HG03103 (cell line): ENCODE measurements around the gene ATF4.
"Not testable (repeated sequence)": the region's sequence is repeated elsewhere in the genome, so short reads cannot be mapped to it uniquely, and the experiment has no call there.

ENCODE experiments used
- ATAC-seq: cut with Tn5 transposase; IDR thresholded peaks from one replicate; pipeline ENCODE4 v1.9.1; 2021; ENCODE audit warnings: low read depth; ENCODE audit not compliant: unreplicated experiment

Gene ATF4

DNA sequence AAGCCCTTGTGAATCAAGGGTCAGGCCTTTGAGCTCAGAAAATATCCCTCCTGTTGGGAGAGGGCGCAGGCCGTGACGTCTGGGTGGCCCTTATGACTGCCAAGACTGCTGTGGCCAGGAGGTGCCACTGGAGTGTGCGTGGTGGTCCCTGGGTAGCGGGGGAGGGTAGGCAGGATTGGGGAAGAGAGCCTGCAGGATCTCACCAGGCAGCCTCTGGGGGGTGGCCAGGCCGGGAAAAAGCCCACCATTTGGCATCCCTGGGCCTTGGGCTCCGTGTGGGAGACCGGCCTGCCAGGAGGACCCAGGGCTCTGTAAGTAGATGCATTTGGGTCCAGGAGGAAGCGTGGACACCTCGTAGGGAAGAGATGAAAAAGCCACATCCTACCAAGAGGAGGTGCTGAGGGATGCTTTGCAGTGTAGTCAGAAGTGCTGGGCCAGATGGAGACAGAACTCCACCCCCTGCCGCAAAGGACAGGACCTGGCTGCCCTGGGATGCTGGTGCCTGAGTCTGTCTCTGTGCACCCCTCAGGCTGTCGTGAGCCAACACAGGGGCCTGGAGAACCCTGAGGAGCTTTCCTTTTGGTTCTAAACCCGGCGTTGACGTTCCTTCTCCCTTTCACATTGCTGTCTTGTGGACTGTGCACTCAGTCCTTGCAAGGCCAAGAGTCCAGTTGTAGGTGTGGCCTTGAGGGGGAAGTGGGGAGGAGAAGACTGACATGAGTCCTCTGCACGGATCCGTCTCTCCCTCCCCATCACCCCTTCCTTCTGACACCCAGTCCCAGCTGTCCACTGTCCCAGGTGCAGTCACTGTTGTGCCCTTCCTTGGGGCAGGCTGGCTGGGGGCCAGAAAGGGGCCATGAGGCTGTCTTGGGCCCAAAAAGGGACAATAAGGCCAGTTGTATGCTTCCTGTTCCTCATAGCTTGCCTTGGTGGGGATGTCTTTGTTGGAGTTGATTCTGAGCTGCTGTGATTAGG, 31.0 kb upstream of the ATF4 start:
- no peak for ATAC-seq

DNA sequence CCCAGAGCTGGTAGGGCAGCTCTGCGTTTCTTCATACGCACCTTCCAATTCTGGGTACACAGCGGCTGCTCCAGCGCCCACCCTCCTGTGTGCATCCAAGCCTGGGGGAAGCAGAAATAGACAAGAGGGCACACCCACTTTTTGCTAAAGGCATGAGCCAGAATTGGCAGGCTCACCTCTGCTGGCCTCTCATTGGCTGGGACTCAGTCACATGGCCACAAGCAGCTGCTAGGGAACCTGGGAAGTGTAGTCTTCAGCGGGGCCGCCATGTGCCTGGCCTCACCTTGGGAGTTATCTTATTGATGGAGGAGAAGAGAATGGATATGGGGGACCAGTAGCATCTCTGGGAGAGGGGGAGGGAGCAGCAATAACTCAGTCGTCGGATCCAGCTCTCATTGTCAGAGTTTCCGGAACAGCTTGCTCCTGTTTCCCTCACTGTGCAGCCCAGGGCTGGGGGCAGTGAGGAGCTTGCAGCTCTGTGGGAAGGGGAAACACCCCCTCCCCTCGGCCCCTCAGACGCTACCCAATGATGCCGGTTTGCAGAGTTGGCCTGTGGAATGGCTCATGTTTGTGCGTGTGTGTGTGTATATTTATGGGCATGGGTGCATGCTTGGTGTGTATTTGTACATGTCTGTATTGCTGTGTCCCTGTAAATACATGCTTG, 30.1 kb upstream of the ATF4 start:
- ATAC-seq = peak; percentile 85

DNA sequence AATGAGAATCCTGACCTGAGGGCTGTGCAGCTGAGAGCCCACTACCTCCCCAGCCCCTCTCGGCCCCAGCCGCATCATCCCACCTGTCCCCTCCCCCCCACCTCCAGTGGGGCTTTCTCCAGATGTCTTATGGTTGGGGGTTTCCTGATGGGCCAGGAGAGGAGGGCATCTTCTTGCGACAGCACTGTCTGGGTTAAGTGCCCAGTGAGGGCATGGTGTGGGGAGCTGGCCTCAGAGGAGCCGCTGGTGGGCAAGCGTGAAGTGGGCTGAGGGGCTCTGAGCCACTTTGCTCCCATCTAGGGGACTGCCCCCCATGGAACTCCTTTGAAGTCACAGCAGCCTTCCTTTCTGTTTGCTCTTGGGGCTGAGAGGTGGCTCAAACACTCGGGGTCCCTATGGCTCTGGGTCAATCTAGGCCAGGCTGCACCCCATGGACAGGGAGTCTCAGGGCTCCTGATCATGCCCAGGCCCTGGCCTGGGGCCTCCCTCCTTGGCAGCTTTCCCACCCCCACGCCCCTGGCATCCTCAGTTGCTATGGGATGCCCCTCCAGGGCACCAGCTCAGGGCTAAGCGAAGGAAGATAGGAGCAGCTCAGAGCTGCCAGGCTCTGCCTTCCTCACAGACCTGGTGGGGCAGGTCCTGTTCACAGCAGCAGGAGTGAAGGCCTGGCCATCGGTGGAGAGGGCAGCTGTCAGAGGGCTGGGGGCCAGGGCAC, 29.2 kb upstream of the ATF4 start:
- ATAC-seq = no peak

DNA sequence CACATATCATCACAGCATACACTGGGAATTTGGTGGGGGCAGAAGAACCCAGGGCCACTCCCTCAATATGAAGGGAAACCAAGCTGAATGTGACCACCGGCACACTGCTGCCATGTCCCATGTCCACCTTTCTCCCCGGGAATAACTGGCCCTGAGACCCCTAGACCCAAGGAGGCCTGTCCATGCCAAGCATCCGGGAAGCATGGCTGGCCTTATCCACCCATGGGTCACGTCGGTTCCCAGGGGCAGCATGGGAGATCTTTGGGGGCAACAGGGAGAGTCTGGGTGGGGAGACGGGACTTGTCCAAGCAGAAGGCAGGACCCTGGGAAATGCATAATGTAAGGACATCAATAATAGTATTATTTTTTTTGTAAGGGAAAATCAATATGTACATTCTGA, 28.7 kb upstream of the ATF4 start:
- no peak for ATAC-seq

DNA sequence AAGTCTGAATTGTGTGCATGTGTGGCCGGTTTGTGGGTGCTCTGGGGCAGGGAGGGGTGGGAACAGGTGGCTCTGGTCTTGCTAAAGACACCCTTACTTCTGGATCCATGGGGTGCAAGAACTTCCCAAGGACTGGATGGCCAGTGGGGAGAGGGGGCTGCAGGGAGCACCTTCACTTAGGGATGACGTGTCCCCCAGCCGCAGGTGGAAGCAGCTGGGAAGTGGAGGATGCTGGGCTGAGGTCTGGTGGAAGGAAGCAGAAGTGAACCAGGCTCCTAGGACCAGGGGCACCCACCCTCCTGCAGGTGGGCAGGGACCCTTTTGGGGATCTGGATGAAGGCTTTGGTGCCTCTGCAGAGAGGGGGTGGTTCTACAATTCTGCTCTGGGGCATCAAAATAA, 28.2 kb upstream of the ATF4 start:
- ATAC-seq = no peak

DNA sequence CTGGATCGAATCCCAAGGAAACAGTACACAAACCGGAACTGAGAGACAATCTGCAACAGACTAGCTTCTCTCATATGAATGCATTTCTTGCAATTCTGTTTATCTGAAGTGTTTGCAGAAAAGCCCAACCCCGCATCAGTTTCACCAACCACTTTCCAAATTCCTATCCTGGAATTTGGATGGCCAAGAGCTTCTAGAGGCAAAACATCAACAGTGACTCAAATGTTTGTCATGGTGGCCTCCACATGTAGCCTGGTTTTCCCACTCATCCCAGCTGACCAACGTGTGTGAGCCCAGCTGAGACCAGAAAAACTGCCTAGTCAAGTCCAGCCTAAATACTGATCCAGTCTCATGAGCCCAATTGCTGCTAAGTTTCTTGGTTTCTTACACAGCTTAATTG, 26.6 kb upstream of the ATF4 start:
- ATAC-seq = no peak

DNA sequence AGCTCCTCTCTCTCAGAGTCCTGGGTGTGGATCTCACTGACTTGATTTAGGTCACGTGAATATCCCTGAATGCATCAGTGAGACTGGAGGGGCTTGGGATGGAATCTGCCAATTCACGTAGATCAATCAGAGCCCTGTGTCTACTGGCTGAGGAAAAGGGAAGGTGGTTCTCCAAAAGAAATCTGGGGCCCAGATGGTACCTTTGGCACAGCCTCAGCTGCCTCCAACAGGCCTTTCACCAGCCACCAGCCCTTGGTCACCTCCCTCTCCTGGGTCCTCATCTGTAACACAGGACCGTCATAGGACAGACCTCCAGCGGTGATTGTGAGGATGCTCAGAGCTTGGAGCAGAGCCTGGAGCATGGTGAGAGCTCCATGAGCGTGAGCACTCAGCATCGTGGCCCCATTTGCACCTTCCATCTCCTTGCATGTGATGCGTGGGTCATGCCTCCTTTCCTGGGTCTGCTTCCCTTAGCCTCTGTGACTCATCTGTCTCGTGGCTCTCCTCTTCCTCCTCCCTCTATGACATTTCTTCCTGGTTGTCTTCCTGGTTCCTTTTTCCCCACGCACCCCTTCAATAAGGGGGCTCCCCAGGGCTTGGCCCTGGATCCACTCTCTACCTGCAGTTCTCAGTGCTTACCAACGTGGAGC, 25.8 kb upstream of the ATF4 start:
- ATAC-seq = no peak

DNA sequence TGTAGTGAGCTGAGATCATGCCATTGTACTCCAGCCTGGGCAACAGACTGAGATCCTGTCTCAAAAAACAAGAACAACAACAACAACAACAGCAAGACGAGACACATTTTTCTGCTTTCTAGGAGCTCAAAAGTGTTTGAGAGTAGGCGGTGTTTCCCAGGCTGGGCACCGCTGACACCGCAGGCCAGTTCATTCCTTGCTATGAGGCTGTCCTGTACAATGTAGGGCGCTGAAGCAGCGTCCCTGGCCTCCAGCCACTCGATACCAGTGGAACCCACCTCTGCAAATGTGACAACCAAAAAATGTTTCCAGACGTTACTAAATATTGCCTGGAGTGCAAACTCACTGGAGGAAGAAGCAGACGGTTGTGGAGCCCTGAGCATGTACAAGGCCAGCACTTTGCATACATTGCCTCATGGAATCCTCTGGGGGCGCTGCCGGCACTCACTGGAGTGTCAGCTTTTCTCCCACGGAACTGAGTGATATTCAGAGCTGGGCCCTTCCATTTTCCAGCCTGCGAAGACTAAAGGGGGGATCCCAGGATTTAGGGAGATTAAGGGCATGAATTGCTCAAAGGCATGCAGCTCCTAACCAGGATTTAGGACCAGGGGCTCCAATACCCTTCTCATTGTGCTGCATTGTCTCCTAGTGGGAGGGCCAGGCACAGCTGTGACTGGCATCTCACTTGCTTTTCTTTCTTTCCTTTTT, 24.1 kb upstream of the ATF4 start:
- no peak for ATAC-seq

DNA sequence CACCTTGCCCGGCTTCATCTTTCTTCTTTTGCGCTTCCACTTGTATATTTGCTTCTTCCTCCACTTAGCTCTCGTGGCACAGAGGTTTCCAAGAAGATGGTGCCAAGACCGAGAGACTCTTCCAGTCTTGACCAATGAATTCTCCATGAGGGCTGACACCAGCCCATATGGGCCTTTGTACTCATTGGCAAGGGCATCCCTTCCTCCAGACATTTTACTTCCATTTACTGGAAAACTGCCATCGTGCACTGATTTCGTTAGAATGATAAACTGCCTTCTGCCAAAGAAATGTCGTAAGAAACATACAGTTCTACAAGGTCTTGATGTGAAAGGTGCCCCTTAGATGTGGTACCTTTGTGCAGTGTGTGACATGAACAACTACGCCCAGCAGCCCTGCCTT, 22.9 kb upstream of the ATF4 start:
- no peak for ATAC-seq

DNA sequence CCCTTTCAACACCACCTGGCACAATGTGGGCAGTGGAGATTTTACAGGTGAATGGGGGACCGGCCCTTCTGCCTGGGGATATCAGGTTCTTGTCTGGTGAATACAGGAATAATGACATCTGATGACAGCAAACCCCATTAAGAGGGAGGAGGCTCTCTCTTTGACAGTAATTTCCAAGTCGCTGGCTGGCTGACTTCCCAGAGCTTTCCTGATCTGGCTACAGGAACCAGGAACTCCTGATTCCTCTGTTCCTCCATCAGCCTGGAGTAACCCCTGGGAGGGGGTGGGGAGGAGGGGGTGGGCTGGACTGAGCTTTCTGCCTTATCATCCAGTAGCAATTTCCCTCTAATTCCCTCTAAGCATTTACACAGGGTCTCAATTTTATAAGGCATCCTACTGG, 22.0 kb upstream of the ATF4 start:
- no peak for ATAC-seq

DNA sequence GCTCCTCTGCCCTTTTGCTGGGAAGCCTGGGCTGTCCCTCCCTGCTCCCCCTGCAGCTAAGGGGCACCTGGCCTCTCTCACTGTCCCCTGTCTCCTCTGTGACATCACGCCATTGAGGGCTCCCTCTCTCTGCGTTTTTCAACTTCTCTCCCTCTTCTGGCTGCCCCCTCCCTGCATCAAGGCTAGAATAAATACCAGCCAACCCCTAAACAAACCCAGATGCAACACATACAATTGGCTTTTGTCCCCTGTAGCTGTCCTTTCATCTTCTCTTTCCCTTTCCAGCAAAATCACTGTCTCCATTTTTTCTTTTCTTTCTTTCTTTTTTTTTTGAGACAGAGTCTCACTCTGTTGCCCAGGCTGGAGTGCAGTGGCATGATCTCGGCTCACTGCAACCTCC, 21.6 kb upstream of the ATF4 start:
- ATAC-seq = no peak

DNA sequence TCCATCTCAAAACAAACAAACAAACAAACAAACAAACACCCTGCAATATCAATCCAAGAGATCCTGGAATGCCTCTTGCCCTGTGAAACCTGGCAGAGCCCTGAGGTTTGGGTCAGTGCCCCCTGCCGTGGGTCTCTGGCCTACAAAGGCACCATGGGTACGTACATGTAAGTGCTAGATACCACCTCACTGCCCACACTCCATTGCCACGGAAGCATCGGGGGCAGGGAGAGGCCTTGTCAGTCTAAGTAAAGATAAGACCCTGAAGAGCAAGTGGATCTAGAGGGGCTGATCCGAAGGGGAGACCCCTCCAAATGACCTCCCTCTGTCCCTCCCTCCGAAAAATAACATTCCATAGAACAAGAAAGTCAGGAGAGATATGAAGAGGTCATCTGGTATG, 20.3 kb upstream of the ATF4 start:
- no peak for ATAC-seq

DNA sequence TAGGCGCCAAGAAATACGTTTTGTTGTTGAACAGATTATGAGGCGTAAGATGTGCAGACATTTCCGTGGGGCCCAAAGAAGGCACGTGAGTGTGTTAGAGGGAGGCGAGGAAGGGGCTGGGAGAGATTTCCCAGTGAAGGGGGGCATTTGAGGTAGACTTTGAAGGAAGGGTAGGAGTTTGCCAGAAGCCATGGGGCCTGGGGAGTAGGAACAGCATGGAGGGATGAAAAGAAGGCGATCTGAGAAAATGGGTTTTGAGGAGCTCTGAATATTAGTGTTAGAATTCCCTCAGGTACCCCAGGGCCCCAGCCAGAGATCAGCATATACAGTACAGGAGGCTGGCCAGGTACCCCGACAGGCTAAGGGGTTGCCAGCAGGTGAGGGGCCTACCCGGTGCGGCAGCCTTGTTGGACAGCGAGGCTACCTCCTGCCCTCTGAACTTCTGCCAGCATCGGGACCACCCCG, 18.7 kb upstream of the ATF4 start:
- no peak for ATAC-seq

DNA sequence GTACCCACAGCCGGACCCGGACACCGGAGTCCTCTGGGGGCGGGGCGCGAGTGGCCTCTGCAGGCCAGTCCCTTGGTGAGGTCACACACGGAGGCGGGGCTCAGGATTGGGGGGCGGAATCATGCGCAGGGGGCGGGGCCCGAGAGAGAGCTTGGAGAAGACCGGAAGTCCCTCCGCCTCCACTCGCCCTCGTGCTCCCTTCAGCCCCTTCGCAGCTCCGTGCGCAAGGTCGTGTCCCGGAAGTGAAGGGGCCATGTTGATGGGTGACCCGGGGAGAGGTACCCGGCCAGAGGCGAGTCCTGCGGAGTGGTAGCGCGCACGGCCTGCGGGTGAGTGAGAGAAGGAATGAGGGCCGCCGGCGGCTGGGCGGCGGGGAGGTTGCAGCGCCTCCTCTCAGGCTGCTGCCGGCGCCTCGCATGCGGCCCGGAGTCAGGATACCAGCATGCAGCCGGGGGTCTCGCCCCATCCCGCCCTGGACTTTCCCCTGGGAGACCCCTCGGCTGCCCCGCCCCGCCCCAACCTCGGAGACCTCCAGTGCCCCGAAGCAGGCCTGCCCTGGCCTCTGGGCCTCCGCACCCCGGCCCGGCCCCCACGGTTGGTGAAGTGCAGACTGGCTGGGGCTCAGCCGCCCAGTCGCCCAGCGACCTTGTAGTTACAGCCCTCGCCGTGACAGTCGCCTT, 18.1 kb upstream of the ATF4 start, which contains the start of gene MIEF1:
Gene MIEF1, plus strand, starts transcription at position 182 of the 680 bp plus-strand sequence. CDS start 9,005 bp downstream, outside the sequence.
- peak; percentile 81 for ATAC-seq

DNA sequence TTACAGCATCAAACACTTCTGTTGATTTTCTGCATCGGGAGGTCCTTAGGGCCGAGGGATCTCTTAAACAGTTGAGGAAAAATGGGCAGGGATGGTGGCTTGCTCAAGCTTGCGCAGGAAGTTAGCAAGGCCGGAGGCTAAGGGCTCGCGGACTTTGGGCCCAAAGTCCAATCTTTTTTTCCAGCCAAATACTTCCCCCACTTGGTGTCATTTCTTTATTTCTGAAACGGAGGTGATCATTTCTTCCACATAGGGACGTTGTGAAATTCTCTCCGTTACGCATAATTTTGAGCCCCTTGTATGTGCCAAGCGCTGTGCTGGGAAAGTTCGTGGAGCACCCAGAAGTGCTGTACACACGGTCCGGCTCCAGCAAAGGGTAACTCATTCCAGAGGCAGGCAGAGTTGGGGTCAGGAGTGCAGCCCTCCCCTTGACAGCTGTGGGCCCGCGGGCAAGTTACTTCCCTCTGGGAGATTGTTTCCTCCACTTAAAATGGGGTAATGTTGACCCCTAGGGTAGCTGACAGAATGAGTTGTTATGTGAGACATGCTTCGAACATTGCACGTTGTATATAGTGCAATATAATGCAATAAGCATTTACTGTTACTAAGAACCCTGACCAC, 17.5 kb upstream of the ATF4 start:
- ATAC-seq = no peak

DNA sequence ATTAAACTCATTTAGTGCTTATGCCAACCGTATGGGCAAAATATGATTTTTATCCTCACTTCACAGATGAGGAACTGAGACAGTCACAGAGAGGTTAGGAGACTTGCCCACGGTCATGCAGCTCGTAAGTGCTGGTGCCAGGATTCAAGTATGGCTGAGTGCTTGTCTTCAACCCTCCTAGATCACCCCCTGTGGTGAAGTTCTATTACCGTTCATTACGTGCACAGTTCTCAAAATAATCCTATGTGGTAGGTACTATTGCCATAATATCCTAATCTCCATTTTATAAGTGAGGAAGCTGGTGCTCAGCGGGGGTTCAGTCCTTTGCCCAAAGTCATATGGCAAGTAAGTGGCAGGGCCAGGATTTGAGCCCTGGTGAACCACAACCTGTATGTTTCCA, 16.7 kb upstream of the ATF4 start:
- no peak for ATAC-seq

DNA sequence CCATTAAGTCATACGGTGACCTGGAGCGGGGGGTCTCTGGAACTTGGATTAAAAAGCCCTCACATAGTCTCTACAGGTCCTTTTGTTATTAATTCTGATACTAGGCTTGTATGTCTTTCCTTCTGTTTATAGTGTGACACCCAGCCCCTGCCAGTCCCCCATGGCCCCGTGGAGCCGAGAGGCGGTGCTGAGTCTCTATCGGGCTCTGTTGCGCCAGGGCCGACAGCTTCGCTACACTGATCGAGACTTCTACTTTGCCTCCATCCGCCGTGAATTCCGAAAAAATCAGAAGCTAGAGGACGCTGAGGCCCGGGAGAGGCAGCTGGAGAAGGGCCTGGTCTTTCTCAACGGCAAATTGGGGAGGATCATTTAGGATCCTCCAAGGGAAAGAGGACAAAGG, 16.3 kb upstream of the ATF4 start:
- no peak for ATAC-seq

DNA sequence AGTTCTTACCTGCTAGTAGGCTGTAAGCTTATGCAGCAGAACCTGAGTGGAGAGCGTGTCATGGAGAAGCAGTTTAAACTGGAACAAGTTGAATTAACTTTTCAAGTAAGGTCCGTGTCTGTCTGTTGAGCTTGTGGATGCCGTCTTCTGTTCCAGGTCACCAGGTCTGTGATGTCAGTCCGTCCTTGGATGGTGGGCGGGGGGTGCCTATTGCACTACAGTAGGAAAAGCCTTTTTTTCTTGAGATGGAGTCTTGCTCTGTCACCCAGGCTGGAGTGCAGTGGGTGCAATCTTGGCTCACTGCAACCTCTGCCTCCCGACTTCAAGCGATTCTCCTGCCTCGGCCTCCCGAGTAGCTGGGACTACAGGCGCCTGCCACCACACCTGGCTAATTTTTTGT, 13.3 kb upstream of the ATF4 start:
- ATAC-seq = not testable (repeated sequence)

DNA sequence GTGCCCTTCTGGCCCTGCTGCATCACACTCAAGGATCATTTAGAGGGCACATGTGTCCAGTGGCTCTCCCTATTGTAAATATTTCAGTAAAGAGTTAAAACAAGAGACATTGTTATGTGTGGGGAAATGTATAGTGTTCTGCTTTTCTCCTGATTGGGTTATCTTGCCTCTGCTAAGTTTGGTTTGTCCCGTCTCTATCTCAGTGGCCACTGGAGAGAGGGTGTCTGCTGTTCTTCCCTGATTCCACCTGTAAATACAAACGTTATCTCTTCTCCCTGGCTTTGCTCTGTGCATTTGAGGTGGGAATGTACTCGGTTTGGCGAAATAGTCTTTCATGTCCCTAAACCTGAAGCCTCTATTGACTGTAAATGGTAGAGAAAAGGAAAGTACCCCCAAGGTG, 12.0 kb upstream of the ATF4 start:
- ATAC-seq = no peak
